HepG2 (cell line): ENCODE results near the gene RAD23A. TPM values are rescaled to one million over a fixed set of nuclear protein-coding genes. Genes with fewer than 3 reads are reported as not detected.

ENCODE experiments used
- CBX1 ChIP-seq: IDR thresholded peaks from one replicate; pipeline ENCODE4 v1.6.1; 2016; ENCODE audit warnings: antibody characterized with exemption, low read depth
- CHCHD3 ChIP-seq: sonication (generic); formaldehyde crosslinking; IDR thresholded peaks from 2 replicates; pipeline ENCODE4 v1.8.0; 2022; ENCODE audit warnings: mild to moderate bottlenecking, missing genetic modification reagents, moderate library complexity
- HINFP ChIP-seq: sonication (generic); formaldehyde crosslinking; IDR thresholded peaks from 2 replicates; pipeline ENCODE4 v1.4.0; 2020; ENCODE audit warnings: low read depth, mild to moderate bottlenecking, missing genetic modification reagents
- HMG20B ChIP-seq: conservative IDR thresholded peaks from 2 replicates; pipeline ENCODE4 v1.6.1; 2016; ENCODE audit warnings: missing genetic modification reagents, missing compliant biosample characterization
- ISX ChIP-seq: sonication (generic); formaldehyde crosslinking; conservative IDR thresholded peaks from 2 replicates; pipeline ENCODE4 v1.5.0; 2020; ENCODE audit warnings: missing genetic modification reagents
- KDM2A ChIP-seq: sonication (generic); formaldehyde crosslinking; IDR thresholded peaks from 2 replicates; pipeline ENCODE4 v1.4.0; 2020; ENCODE audit warnings: low read depth, missing genetic modification reagents, borderline replicate concordance
- PHF5A ChIP-seq: IDR thresholded peaks from one replicate; pipeline ENCODE4 v1.6.1; 2018; ENCODE audit warnings: low read depth, missing genetic modification reagents; ENCODE audit not compliant: unreplicated experiment
- SIN3B ChIP-seq: fragments of 150-350 bp; IDR thresholded peaks from 2 replicates; pipeline ENCODE4 v1.6.1; 2014; ENCODE audit warnings: low read length
- SUZ12 ChIP-seq: fragments of 150-350 bp; IDR thresholded peaks from 2 replicates; pipeline ENCODE4 v1.6.1; 2014; ENCODE audit warnings: low read depth, low read length
- THAP8 ChIP-seq: sonication (generic); formaldehyde crosslinking; IDR thresholded peaks from 2 replicates; pipeline ENCODE4 v1.5.1; 2020; ENCODE audit warnings: missing genetic modification reagents, mild to moderate bottlenecking, borderline replicate concordance
- ZEB1 ChIP-seq: IDR thresholded peaks from 2 replicates; pipeline ENCODE4 v1.6.1; 2012; ENCODE audit warnings: mild to moderate bottlenecking, low read depth, inconsistent platforms; ENCODE audit not compliant: insufficient replicate concordance
- ZNF451 ChIP-seq: sonication (generic); formaldehyde crosslinking; IDR thresholded peaks from 2 replicates; pipeline ENCODE4 v1.5.0; 2020; ENCODE audit warnings: mild to moderate bottlenecking, missing genetic modification reagents
- ZNF468 ChIP-seq: sonication (generic); formaldehyde crosslinking; IDR thresholded peaks from 2 replicates; pipeline ENCODE4 v1.8.0; 2022; ENCODE audit warnings: mild to moderate bottlenecking, moderate library complexity, missing genetic modification reagents
- ZNF563 ChIP-seq: sonication (generic); formaldehyde crosslinking; IDR thresholded peaks from 2 replicates; pipeline ENCODE4 v1.8.0; 2022; ENCODE audit warnings: mild to moderate bottlenecking, moderate library complexity, missing genetic modification reagents
- ZNF775 ChIP-seq: sonication (generic); formaldehyde crosslinking; IDR thresholded peaks from 2 replicates; pipeline ENCODE4 v1.4.0; 2020; ENCODE audit warnings: missing genetic modification reagents, mild to moderate bottlenecking, moderate library complexity, borderline replicate concordance
- ZNF790 ChIP-seq: sonication (generic); formaldehyde crosslinking; IDR thresholded peaks from 2 replicates; pipeline ENCODE4 v1.8.0; 2022; ENCODE audit warnings: missing genetic modification reagents, mild to moderate bottlenecking, borderline replicate concordance
- ZNF841 ChIP-seq: sonication (generic); formaldehyde crosslinking; IDR thresholded peaks from 2 replicates; pipeline ENCODE4 v1.8.1; 2023; ENCODE audit warnings: missing genetic modification reagents, borderline replicate concordance
- ZSCAN22 ChIP-seq: sonication (generic); formaldehyde crosslinking; IDR thresholded peaks from 2 replicates; pipeline ENCODE4 v1.4.0; 2020; ENCODE audit warnings: mild to moderate bottlenecking, missing genetic modification reagents
- polyA plus RNA-seq, 8 experiments: library from polyadenylated mRNA; depleted of rRNA in 3 of 8; stranded (reverse) in 7 of 8; unstranded in 1 of 8; fragments of >200 nt; fragmentation: Illumina TruSeq in 4 of 8; extraction: Trizol in 4 of 8; gene quantifications; 2 replicates each; pipeline versions ENCODE4 v1.2.1 to v1.2.3, GENCODE V29; 2011 to 2016; ENCODE audit warnings: low read depth in 4 of 8, missing spikeins in 1 of 8, mixed read lengths in 1 of 8; ENCODE audit not compliant: insufficient read depth in 1 of 8
- total RNA-seq, 5 experiments: library from RNA; depleted of rRNA; stranded (reverse); fragments of >200 nt; fragmentation: Illumina TruSeq; extraction: Trizol; gene quantifications; 2 replicates each; pipeline ENCODE4 v1.2.3, GENCODE V29; 2016; ENCODE audit warnings: low read depth in 1 of 5
- TF ChIP-seq, protein P1 (sequence below): sonication (generic); formaldehyde crosslinking; IDR thresholded peaks from 2 replicates; pipeline ENCODE4 v1.5.0; 2020; ENCODE audit warnings: mild to moderate bottlenecking, missing genetic modification reagents
- TF ChIP-seq, protein P2 (sequence below): sonication (generic); formaldehyde crosslinking; IDR thresholded peaks from 2 replicates; pipeline ENCODE4 v1.8.0; 2022; ENCODE audit warnings: missing genetic modification reagents, mild to moderate bottlenecking, borderline replicate concordance
- TF ChIP-seq, protein P3 (sequence below): fragments of 450-650 bp; IDR thresholded peaks from 2 replicates; pipeline ENCODE4 v1.6.1; 2017; ENCODE audit warnings: mild to moderate bottlenecking

The RAD23A gene
- total and polyA plus RNA-seq, 2 of the 13 experiments (the other 11 are each of a cell fraction or from before 2014, with no cell fraction given): 42.5 to 54.2 TPM

GRCh38 chr19:12985049-12985776 lies 39.6 kb downstream of the RAD23A start (continued):
- peak; percentile 75; the same call in 1 of the 2 replicates for TF ChIP-seq HINFP
- no peak for TF ChIP-seq ISX (CRISPR knock-in tag)
- TF ChIP-seq ZNF775 (CRISPR knock-in tag): no peak
- no peak for TF ChIP-seq PHF5A (CRISPR knock-in tag)
- TF ChIP-seq ZNF451: 0 out of 2 replicates have a peak, but pooled peaks have one; percentile 33
- TF ChIP-seq SIN3B: no peak
- TF ChIP-seq, protein P1, sequence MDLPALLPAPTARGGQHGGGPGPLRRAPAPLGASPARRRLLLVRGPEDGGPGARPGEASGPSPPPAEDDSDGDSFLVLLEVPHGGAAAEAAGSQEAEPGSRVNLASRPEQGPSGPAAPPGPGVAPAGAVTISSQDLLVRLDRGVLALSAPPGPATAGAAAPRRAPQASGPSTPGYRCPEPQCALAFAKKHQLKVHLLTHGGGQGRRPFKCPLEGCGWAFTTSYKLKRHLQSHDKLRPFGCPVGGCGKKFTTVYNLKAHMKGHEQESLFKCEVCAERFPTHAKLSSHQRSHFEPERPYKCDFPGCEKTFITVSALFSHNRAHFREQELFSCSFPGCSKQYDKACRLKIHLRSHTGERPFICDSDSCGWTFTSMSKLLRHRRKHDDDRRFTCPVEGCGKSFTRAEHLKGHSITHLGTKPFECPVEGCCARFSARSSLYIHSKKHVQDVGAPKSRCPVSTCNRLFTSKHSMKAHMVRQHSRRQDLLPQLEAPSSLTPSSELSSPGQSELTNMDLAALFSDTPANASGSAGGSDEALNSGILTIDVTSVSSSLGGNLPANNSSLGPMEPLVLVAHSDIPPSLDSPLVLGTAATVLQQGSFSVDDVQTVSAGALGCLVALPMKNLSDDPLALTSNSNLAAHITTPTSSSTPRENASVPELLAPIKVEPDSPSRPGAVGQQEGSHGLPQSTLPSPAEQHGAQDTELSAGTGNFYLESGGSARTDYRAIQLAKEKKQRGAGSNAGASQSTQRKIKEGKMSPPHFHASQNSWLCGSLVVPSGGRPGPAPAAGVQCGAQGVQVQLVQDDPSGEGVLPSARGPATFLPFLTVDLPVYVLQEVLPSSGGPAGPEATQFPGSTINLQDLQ (CRISPR knock-in tag): no peak
- TF ChIP-seq ZNF563 (CRISPR knock-in tag): no peak
- peak; percentile 52; the same call in 1 of the 2 replicates for TF ChIP-seq CHCHD3 (CRISPR knock-in tag)
- TF ChIP-seq, protein P2, sequence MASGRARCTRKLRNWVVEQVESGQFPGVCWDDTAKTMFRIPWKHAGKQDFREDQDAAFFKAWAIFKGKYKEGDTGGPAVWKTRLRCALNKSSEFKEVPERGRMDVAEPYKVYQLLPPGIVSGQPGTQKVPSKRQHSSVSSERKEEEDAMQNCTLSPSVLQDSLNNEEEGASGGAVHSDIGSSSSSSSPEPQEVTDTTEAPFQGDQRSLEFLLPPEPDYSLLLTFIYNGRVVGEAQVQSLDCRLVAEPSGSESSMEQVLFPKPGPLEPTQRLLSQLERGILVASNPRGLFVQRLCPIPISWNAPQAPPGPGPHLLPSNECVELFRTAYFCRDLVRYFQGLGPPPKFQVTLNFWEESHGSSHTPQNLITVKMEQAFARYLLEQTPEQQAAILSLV (CRISPR knock-in tag): peak; percentile 65; the same call in 1 of the 2 replicates
- TF ChIP-seq ZSCAN22: peak; percentile 10; the same call in 1 of the 2 replicates
- TF ChIP-seq, protein P3, sequence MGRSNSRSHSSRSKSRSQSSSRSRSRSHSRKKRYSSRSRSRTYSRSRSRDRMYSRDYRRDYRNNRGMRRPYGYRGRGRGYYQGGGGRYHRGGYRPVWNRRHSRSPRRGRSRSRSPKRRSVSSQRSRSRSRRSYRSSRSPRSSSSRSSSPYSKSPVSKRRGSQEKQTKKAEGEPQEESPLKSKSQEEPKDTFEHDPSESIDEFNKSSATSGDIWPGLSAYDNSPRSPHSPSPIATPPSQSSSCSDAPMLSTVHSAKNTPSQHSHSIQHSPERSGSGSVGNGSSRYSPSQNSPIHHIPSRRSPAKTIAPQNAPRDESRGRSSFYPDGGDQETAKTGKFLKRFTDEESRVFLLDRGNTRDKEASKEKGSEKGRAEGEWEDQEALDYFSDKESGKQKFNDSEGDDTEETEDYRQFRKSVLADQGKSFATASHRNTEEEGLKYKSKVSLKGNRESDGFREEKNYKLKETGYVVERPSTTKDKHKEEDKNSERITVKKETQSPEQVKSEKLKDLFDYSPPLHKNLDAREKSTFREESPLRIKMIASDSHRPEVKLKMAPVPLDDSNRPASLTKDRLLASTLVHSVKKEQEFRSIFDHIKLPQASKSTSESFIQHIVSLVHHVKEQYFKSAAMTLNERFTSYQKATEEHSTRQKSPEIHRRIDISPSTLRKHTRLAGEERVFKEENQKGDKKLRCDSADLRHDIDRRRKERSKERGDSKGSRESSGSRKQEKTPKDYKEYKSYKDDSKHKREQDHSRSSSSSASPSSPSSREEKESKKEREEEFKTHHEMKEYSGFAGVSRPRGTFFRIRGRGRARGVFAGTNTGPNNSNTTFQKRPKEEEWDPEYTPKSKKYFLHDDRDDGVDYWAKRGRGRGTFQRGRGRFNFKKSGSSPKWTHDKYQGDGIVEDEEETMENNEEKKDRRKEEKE: no peak
- TF ChIP-seq ZNF841 (CRISPR knock-in tag): no peak
- no peak for TF ChIP-seq ZNF790 (CRISPR knock-in tag)
- TF ChIP-seq SUZ12: no peak
- TF ChIP-seq HMG20B (CRISPR knock-in tag): 0 out of 2 replicates have a peak, but pooled peaks have one; percentile 11
- TF ChIP-seq CBX1: no peak
- TF ChIP-seq THAP8 (CRISPR knock-in tag): no peak
- TF ChIP-seq KDM2A (CRISPR knock-in tag): no peak; the same call in 1 of the 2 replicates
- TF ChIP-seq ZNF468 (CRISPR knock-in tag): no peak
- no peak for TF ChIP-seq ZEB1
